Measurements from ENCODE around the gene TRAPPC1. TPM values are rescaled to one million over a fixed set of nuclear protein-coding genes. Genes with fewer than 3 reads are reported as not detected.

Gene TRAPPC1
- polyA plus RNA-seq, 1 of the 3 experiments (the other 2 are of a cell fraction), result 555 TPM

GRCh38 chr17:7935859-7936258 is 4.1 kb upstream of the TRAPPC1 start:
- TF ChIP-seq CTCF (IDR thresholded peaks at IDR 0.05) (no peak), PBX3 (IDR thresholded peaks at IDR 0.05) (no peak), GATA2 (CRISPR knock-in tag; IDR thresholded peaks at IDR 0.05) (no peak), FOSL2 (IDR thresholded peaks at IDR 0.05; ENCODE audit: borderline replicate concordance, low read depth) (no peak), USF1 (IDR thresholded peaks at IDR 0.05; ENCODE audit: borderline replicate concordance, low read depth) (no peak)
- DNase-seq, result no peak
- Histone ChIP-seq H3F3A (replicated peaks; ENCODE audit: insufficient read depth) (no peaks in the 10 kb centered on the region), H3K27ac (ENCODE audit: low read depth in 2 of 2, low read length in 1 of 2) (no peak overlapping the region), H3K27me3 (ENCODE audit: insufficient read depth) (no peaks in the 10 kb centered on the region), H3K4me3 (ENCODE audit: low read depth in 2 of 2, low read length in 1 of 2) (no peak overlapping the region), H3K79me2 (ENCODE audit: insufficient read depth) (peaks cover 59% of the 10 kb centered on the region), H3K4me2 (no peak overlapping the region), H3K9me2 (no peaks in the 10 kb centered on the region), H4K20me1 (ENCODE audit: insufficient read depth) (0 out of 2 replicates have a peak, but pooled peaks cover 9% of the 10 kb centered on the region), H3K36me3 (replicated peaks in 1 of 2; ENCODE audit: control insufficient read depth in 1 of 2, insufficient read depth in 2 of 2, low read length in 1 of 2) (peaks cover 33 to 40% of the 10 kb centered on the region in 2 experiments), H3K9ac (no peak overlapping the region), H3K9me3 (no peaks in the 10 kb centered on the region), H2AFZ (ENCODE audit: low read depth) (no peak overlapping the region), H3K4me1 (ENCODE audit: control insufficient read depth in 1 of 2, insufficient read depth in 2 of 2, low read depth in 1 of 2, low read length in 1 of 2) (peaks cover 12 to 20% of the 10 kb centered on the region in 2 experiments; a peak in 3 of 4 replicates)
- ChIA-PET CTCF (interaction anchor here (1.0 to 8.2 kb wide), 4 partner anchors 54 to 144 kb away, joined by 3 to 61 read pairs (median 4); no protein-coding TSS in a partner anchor), POLR2A (no interaction called here)

GRCh38 chr17:7932949-7933348 is 1.2 kb upstream of the TRAPPC1 start:
- POLR2A ChIA-PET, result interaction anchor here (0.8 to 2.7 kb wide), 3 partner anchors 11 to 57 kb away, joined by 3 to 11 read pairs (median 8); partner anchors contain the start of gene RNF227
- DNase-seq, result no peak

More at GRCh38 chr17:7932949-7933348, 1.2 kb upstream of the TRAPPC1 start:
- H4K20me1 ChIP-seq (ENCODE audit: insufficient read depth), result 0 out of 2 replicates have a peak, but pooled peaks cover 9% of the 10 kb centered on the region
- H3K27me3 ChIP-seq (ENCODE audit: insufficient read depth), result no peaks in the 10 kb centered on the region
- WGBS (ENCODE audit: low lambda C conversion rate), result 21% methylated on average over 15 of the region's 16 CpGs
- H3K9me2 ChIP-seq, result no peaks in the 10 kb centered on the region
- H3K9ac ChIP-seq, result peak overlapping the region; percentile 82
- peaks cover 18 to 30% of the 10 kb centered on the region in 2 experiments for H3K36me3 ChIP-seq (replicated peaks in 1 of 2; ENCODE audit: control insufficient read depth in 1 of 2, insufficient read depth in 2 of 2, low read length in 1 of 2)
- peak overlapping the region; percentile 99 to 100 for H3K4me3 ChIP-seq (ENCODE audit: low read depth in 2 of 2, low read length in 1 of 2)
- no peaks in the 10 kb centered on the region for H3F3A ChIP-seq (replicated peaks; ENCODE audit: insufficient read depth)
- H2AFZ ChIP-seq (ENCODE audit: low read depth), result 0 out of 2 replicates have a peak overlapping the region, but pooled peaks have one; percentile 95
- H3K9me3 ChIP-seq, result no peaks in the 10 kb centered on the region
- peaks cover 21 to 38% of the 10 kb centered on the region in 2 experiments; a peak in 3 of 4 replicates for H3K4me1 ChIP-seq (ENCODE audit: control insufficient read depth in 1 of 2, insufficient read depth in 2 of 2, low read depth in 1 of 2, low read length in 1 of 2)
- no peak for TF ChIP-seq NRF1 (IDR thresholded peaks at IDR 0.05; ENCODE audit: low read depth, low read length)
- no peak for TF ChIP-seq GATA2 (CRISPR knock-in tag; IDR thresholded peaks at IDR 0.05)
- peak; percentile 45; the same call in 1 of the 2 replicates for TF ChIP-seq SIN3A (IDR thresholded peaks at IDR 0.05; ENCODE audit: borderline replicate concordance, low read depth, low read length)
- TF ChIP-seq RAD21 (IDR thresholded peaks at IDR 0.05; ENCODE audit: low read length), result no peak
- peak; percentile 33 for TF ChIP-seq CTCF (IDR thresholded peaks at IDR 0.05)
- peak; percentile 42 for TF ChIP-seq PBX3 (IDR thresholded peaks at IDR 0.05)
- 0 out of 2 replicates have a peak, but pooled peaks have one; percentile 16 for TF ChIP-seq SMC3 (IDR thresholded peaks at IDR 0.05; ENCODE audit: low read depth, low read length)
- TF ChIP-seq USF2 (IDR thresholded peaks at IDR 0.05; ENCODE audit: borderline replicate concordance, low read depth, low read length), result no peak
- no peak for TF ChIP-seq RXRA (IDR thresholded peaks at IDR 0.05; ENCODE audit: borderline replicate concordance, low read depth)
- no peak for TF ChIP-seq POLR2AphosphoS5 (IDR thresholded peaks at IDR 0.05; ENCODE audit: low read depth, low read length)
- H3K27ac ChIP-seq (ENCODE audit: low read depth in 2 of 2, low read length in 1 of 2), result peak overlapping the region in 1 of 2 experiments; percentile 75; a peak in 2 of 4 replicates
- CTCF ChIA-PET, result interaction anchor here (0.9 to 8.2 kb wide), 14 partner anchors 12 to 189 kb away, joined by 3 to 61 read pairs (median 6); partner anchors contain the start of gene RNF227
- H3K79me2 ChIP-seq (ENCODE audit: insufficient read depth), result peaks cover 61% of the 10 kb centered on the region
- peak overlapping the region; percentile 88 for H3K4me2 ChIP-seq
